H1 (cell line): Measurements from ENCODE around the gene TOMM22. TPM values are rescaled to one million over a fixed set of nuclear protein-coding genes. Genes with fewer than 3 reads are reported as not detected.

Experiments used
- KDM1A ChIP-seq: fragments of 200-600, 300-600 bp; sonication (generic); IDR thresholded peaks from 2 replicates; pipeline ENCODE4 v1.7.1; 2016; ENCODE audit warnings: mild to moderate bottlenecking, low read length, borderline replicate concordance
- TAF1 ChIP-seq: IDR thresholded peaks from 2 replicates; pipeline ENCODE4 v1.6.1; 2011; ENCODE audit warnings: mild to moderate bottlenecking, low read depth, low read length
- TCF12 ChIP-seq: IDR thresholded peaks from 2 replicates; pipeline ENCODE4 v1.6.1; 2011; ENCODE audit warnings: low read depth, mild to moderate bottlenecking, low read length
- polyA plus RNA-seq, 7 experiments: library from polyadenylated mRNA; depleted of rRNA in 3 of 7; stranded (reverse) in 5 of 7; unstranded in 2 of 7; fragments of >200 nt in 5 of 7; fragments of 200-250 nt in 2 of 7; gene quantifications; 1 replicate in 5 of 7; 2 replicates in 1 of 7; 4 replicates in 1 of 7; pipeline versions ENCODE4 v1.2.1 to v1.2.3, GENCODE V29; 2011 to 2013; ENCODE audit warnings: missing spikeins in 2 of 7, mixed read lengths in 2 of 7
- total RNA-seq: library from RNA; stranded (reverse); fragmentation: NEBNext Ultra II Directional; extraction: Animal tissue kit (Norgen Biotek cat#: 25700); gene quantifications from 2 replicates; pipeline ENCODE4 v1.2.1, GENCODE V29; 2021
- TF ChIP-seq, protein P1 (sequence below): fragments of 300-600 bp; sonication (generic); IDR thresholded peaks from 2 replicates; pipeline ENCODE4 v1.7.1; 2012; ENCODE audit warnings: low read length, moderate library complexity, mild to moderate bottlenecking, inconsistent platforms; ENCODE audit not compliant: insufficient replicate concordance

The TOMM22 gene
- total and polyA plus RNA-seq, 2 of the 8 experiments (the other 6 are each of a cell fraction or from before 2014, with no cell fraction given): 84.0 to 125 TPM

DNA sequence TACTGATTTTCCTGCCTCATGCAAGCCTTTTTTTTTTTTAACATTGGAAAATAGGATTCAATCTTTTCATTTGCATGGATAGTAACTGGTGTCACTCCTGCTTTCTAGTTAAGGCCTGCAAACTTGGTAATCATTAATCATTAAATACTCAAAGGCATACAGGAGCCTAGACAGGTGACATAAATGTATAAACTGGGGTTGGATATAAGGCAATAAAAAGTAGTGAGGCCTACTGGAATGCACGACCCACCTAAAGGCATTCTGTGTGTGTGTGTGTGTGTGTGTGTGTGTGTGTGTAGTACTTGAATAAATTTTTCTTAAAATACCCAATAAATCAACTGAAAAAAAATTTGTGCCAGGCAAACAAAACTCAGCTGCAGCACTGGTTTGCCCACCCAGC is 7.9 kb downstream of the TOMM22 start (continued):
- TF ChIP-seq, protein P1, sequence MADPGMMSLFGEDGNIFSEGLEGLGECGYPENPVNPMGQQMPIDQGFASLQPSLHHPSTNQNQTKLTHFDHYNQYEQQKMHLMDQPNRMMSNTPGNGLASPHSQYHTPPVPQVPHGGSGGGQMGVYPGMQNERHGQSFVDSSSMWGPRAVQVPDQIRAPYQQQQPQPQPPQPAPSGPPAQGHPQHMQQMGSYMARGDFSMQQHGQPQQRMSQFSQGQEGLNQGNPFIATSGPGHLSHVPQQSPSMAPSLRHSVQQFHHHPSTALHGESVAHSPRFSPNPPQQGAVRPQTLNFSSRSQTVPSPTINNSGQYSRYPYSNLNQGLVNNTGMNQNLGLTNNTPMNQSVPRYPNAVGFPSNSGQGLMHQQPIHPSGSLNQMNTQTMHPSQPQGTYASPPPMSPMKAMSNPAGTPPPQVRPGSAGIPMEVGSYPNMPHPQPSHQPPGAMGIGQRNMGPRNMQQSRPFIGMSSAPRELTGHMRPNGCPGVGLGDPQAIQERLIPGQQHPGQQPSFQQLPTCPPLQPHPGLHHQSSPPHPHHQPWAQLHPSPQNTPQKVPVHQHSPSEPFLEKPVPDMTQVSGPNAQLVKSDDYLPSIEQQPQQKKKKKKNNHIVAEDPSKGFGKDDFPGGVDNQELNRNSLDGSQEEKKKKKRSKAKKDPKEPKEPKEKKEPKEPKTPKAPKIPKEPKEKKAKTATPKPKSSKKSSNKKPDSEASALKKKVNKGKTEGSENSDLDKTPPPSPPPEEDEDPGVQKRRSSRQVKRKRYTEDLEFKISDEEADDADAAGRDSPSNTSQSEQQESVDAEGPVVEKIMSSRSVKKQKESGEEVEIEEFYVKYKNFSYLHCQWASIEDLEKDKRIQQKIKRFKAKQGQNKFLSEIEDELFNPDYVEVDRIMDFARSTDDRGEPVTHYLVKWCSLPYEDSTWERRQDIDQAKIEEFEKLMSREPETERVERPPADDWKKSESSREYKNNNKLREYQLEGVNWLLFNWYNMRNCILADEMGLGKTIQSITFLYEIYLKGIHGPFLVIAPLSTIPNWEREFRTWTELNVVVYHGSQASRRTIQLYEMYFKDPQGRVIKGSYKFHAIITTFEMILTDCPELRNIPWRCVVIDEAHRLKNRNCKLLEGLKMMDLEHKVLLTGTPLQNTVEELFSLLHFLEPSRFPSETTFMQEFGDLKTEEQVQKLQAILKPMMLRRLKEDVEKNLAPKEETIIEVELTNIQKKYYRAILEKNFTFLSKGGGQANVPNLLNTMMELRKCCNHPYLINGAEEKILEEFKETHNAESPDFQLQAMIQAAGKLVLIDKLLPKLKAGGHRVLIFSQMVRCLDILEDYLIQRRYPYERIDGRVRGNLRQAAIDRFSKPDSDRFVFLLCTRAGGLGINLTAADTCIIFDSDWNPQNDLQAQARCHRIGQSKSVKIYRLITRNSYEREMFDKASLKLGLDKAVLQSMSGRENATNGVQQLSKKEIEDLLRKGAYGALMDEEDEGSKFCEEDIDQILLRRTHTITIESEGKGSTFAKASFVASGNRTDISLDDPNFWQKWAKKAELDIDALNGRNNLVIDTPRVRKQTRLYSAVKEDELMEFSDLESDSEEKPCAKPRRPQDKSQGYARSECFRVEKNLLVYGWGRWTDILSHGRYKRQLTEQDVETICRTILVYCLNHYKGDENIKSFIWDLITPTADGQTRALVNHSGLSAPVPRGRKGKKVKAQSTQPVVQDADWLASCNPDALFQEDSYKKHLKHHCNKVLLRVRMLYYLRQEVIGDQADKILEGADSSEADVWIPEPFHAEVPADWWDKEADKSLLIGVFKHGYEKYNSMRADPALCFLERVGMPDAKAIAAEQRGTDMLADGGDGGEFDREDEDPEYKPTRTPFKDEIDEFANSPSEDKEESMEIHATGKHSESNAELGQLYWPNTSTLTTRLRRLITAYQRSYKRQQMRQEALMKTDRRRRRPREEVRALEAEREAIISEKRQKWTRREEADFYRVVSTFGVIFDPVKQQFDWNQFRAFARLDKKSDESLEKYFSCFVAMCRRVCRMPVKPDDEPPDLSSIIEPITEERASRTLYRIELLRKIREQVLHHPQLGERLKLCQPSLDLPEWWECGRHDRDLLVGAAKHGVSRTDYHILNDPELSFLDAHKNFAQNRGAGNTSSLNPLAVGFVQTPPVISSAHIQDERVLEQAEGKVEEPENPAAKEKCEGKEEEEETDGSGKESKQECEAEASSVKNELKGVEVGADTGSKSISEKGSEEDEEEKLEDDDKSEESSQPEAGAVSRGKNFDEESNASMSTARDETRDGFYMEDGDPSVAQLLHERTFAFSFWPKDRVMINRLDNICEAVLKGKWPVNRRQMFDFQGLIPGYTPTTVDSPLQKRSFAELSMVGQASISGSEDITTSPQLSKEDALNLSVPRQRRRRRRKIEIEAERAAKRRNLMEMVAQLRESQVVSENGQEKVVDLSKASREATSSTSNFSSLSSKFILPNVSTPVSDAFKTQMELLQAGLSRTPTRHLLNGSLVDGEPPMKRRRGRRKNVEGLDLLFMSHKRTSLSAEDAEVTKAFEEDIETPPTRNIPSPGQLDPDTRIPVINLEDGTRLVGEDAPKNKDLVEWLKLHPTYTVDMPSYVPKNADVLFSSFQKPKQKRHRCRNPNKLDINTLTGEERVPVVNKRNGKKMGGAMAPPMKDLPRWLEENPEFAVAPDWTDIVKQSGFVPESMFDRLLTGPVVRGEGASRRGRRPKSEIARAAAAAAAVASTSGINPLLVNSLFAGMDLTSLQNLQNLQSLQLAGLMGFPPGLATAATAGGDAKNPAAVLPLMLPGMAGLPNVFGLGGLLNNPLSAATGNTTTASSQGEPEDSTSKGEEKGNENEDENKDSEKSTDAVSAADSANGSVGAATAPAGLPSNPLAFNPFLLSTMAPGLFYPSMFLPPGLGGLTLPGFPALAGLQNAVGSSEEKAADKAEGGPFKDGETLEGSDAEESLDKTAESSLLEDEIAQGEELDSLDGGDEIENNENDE: no peak
- TF ChIP-seq KDM1A (no peak), TAF1 (no peak), TCF12 (no peak)
